Measurements from ENCODE around the gene BMERB1. TPM values are rescaled to one million over a fixed set of nuclear protein-coding genes. Genes with fewer than 3 reads are reported as not detected.
"Not testable (repeated sequence)": the region's sequence is repeated elsewhere in the genome, so short reads cannot be mapped to it uniquely, and the experiment has no call there.

The BMERB1 gene
- polyA plus RNA-seq, 1 donor, result 41.2 TPM

DNA sequence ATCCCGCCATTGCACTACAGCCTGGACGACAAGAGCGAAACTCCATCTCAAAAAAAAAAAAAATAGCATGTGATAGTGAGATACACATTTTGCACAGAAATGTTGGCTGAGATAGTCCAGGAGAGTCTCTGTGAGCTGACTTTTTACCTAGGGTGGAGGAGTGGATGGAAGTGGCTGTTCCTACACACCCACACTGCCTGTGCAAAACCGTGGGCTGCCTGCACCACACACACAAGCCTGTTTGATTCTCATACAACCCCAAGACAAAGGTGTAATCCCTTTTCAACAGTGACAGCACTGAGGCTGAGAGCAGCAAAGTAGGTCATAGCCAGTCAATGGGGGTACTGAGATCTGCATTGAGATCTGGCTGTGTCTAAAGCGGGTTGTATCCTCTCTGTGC is 121.7 kb downstream of the BMERB1 start:
- no peak for DNase-seq

- DNase-seq, result no peak
Observed at GRCh38 chr16:15557258-15557657, 122.9 kb downstream of the BMERB1 start.

GRCh38 chr16:15559176-15559575 is 124.8 kb downstream of the BMERB1 start:
- DNase-seq, result no peak

DNA sequence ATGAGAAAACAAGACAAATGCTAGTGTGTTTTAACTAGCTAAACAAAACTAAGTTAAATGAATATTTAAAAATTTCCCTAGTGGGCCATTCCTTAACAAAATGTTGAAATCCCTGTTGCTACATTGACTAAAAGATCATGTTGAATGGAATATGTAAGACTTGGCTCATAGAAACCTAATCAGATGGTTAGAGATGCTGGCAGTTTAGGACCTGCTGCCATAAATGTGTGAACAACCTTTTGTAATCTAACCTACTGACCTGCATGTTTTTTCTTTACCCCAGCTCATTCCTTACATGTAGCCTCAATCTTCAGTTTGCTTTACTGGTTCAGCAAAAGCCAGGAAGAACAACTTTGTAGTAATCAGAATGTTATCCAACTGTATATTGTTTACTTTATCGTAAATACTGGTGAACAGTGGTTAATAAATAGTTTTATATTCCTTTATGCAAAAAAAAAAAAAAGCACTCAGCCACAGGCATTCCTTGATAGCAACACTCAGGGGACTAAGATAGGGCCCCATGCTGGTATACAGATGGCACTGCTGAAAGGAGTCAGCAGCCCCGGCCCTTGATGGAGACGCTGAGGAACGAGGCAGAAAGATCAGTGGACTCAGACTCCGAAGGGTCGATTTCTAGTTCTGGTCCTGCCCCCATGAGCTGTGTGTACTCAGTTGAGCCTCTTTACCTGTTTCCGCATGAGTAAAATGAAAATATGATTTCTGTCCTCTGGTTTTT is 130.4 kb downstream of the BMERB1 start:
- no peak for DNase-seq

DNA sequence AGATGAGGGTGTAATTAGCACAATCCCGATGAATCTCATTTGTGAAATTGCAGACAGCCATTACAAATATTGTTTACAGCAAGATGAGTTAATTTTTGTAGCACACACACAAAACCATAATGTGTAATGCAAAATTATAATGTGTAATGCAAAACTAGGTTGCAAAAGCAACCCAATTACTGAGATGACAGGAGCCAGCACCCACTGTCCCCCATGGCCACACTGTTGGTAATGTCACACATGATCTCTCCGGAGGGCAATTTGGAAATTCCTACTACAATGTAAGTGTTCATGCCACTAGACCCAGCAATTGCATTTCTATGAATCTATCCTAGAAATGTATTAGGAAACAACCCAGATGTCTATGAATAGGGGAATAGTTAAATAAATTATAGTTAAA is 131.7 kb downstream of the BMERB1 start:
- DNase-seq, result no peak

DNA sequence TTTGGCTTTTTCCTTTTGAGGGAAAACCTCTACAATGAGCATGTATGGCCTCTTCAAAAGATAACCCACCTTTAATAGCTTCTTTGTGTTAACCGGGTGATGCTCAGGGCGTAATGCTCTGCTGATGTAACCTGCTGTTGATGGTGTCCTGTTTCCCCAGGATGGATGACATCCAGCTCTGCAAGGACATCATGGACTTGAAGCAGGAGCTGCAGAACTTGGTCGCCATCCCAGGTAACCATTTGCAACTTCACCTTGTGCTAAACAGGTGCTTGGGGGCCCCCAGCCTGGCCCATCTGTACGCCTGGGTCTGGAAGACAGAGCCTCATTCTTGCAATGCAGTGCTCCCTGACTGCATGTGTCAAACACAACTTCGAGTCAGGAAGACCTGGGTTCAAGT is 133.4 kb downstream of the BMERB1 start:
- DNase-seq, result no peak

DNA sequence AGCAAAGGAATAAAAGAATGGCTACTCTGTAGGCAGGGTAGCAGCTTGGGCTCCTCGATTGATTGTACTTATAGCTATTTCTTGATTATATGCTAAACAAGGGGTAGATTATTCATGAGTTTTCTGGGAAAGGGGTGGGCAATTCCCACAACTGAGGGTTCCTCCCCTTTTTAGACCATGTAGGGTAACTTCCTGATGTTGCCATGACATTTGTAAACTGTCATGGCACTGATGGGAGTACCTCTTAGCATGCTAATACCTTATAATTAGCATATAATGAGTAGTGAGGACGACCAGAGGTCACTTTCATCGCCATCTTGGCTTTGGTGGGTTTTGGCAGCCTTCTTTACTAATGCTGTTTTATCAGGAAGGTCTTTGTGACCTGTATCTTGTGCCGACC is 136.3 kb downstream of the BMERB1 start:
- DNase-seq, result not testable (repeated sequence)

DNA sequence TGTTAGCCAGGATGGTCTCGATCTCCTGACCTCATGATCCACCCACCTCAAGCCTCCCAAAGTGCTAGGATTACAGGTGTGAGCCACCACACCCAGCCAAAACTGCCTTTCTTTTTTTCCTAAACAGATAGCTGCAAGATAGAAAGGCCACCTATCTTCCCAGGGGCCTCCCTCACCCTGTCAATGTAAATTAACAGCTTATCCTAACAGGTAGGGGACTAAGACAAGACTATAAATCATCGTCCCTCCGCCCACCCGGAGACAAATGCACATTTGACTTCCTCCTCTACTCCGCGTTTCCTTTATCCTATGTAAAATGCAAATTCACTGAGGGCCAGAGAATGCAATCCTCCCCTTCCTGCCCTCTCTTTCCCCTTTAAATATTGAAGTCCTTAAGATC is 137.2 kb downstream of the BMERB1 start:
- no peak for DNase-seq

GRCh38 chr16:15572329-15573001 is 138.1 kb downstream of the BMERB1 start:
- DNase-seq, result no peak

- DNase-seq, result no peak
Observed at GRCh38 chr16:15573274-15573895, 139.0 kb downstream of the BMERB1 start.

GRCh38 chr16:15573896-15574613 is 139.7 kb downstream of the BMERB1 start:
- not testable (repeated sequence) for DNase-seq

- DNase-seq, result no peak
Observed at GRCh38 chr16:15574614-15574948, 140.2 kb downstream of the BMERB1 start.

DNA sequence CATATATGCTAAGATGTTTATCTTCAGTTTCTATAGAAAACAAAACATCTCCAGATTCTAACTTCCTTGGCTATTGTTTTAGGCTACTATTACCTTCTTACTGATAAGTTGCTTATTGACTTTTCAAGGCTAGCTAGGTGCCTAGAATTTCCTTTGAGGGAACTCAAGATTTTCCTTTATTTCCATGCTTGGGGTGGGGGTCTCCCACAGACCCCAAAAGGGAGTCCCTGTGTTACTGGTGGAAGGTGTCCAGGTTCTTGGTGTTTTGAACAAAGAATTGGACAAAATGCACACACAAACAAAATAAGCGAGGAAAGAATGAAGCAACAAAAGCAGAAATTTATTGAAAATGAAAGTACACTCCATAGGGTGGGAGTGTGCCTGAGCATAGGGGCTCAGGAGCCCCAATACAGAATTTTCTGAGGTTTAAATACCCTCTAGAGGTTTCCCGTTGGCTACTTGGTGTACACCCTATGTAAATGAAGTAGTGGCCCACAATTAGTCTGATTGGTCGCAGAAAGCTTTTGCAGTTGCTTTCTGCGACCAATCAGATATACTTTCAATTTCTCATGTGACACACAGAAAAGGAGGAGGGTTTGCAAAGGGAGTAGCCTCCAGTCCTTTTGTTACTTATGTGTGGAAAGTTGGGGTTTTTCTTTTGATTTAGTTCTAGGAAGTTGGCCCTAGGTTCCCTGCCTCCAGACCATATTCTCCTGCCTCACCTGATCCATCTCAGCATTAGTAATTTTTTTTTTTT is 141.1 kb downstream of the BMERB1 start:
- DNase-seq, result no peak

GRCh38 chr16:15576960-15577958 is 142.9 kb downstream of the BMERB1 start:
- DNase-seq, result no peak

DNA sequence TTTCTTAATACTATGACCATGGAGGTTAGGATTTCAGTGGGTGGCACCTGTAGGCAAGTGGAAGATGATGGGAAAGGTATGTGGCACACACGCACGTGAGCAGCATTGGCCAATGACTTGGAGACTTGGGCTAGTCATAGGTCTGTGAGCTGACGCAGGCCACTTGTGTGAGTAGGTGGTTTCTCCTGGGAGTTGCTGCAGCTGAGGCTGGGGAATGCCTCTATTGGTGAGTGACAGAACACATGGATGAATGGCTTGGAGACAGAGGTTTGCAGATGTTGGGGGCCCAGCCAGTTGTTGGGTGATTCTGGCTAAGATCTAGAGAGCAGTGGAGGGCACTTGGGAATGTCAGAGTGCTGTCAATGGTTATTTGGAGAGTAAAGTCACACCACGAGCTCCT is 144.4 kb downstream of the BMERB1 start:
- no peak for DNase-seq

- no peak for DNase-seq
Observed at GRCh38 chr16:15581127-15581815, 146.9 kb downstream of the BMERB1 start.

DNA sequence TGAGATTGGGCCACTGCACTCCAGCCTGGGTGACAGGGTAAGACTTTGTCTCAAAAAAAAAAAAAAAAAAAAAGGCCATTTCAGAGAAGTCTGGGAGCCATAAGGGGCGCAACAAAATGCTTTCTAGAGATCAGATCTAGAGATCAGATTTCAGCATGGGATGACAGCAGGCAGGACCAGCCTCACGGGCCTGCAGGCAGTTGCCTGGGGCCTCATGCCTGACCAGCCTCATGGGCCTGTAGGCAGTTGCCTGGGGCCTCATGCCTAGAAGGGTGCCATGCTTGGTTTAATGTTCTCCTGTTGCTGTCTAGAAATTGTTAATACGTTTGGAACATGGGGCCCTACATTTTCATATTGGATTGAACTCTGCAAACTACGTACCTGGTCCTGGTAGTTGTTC is 149.1 kb downstream of the BMERB1 start:
- DNase-seq, result no peak

- no peak for DNase-seq
Observed at GRCh38 chr16:15585956-15586355, 151.6 kb downstream of the BMERB1 start.

- no peak for DNase-seq
Observed at GRCh38 chr16:15586716-15587115, 152.3 kb downstream of the BMERB1 start.

DNA sequence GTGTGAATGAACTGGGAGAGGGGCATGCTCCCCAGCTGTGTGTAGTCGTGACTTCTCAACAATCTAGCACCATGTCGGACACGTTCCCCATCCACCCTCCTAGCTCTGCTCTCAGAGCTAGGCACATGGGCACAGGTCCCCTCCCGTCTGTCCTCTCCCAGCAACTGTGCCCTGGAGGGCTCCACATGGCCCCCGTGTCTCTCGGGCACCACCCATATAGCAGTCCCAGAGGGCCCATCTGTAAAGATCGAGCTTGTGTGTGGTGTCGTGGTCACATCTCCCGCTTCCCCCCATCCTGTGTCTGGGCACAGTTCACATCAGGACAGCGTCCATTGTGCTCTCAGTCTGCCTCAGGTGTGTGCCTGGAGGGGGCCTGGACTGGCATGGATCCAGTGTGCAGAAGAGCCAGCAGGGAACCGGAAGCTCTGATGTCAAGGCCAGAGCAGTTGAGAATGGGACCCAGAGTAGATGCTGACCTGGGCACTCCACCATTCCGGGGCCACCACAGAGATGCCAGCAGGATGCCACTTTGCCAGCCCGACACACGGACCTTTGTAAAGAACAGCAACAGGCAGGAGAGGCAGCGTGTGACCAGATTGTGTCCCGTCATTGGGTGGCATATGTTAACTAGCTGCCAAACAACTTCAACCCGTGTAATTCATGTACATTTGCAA is 152.9 kb downstream of the BMERB1 start:
- DNase-seq, result no peak

Data from left kidney (tissue), 2 donors.